GM21528 (cell line): Measurements from ENCODE around the gene TSHZ1.

ENCODE experiments used
- ATAC-seq: cut with Tn5 transposase; IDR thresholded peaks from one replicate; pipeline ENCODE4 v1.9.1; 2021; ENCODE audit warnings: mild to moderate bottlenecking, moderate library complexity; ENCODE audit not compliant: unreplicated experiment, low FRiP score

The TSHZ1 gene

GRCh38 chr18:75210274-75211001 lies at the start of gene TSHZ1:
Gene TSHZ1 (plus strand): TSS chr18:75210797. CDS start chr18:75211877, 1,080 bp downstream.
- peak; percentile 36 for ATAC-seq

GRCh38 chr18:75161256-75162028 lies 49.2 kb upstream of the TSHZ1 start:
- no peak for ATAC-seq

- no peak for ATAC-seq
These were observed 48.1 kb upstream of the TSHZ1 start for GRCh38 chr18:75162467-75162866.

GRCh38 chr18:75162978-75163377 lies 47.6 kb upstream of the TSHZ1 start:
- ATAC-seq = no peak

- no peak for ATAC-seq
These were observed 46.9 kb upstream of the TSHZ1 start for GRCh38 chr18:75163736-75164135.

- ATAC-seq = no peak
These were observed 46.1 kb upstream of the TSHZ1 start for GRCh38 chr18:75164479-75164878.

- no peak for ATAC-seq
These were observed 44.7 kb upstream of the TSHZ1 start for GRCh38 chr18:75165926-75166325.

- no peak for ATAC-seq
These were observed 43.5 kb upstream of the TSHZ1 start for GRCh38 chr18:75167137-75167536.

- ATAC-seq = no peak
These were observed 42.6 kb upstream of the TSHZ1 start for GRCh38 chr18:75167759-75168618.

- no peak for ATAC-seq
These were observed 42.0 kb upstream of the TSHZ1 start for GRCh38 chr18:75168619-75169018.

GRCh38 chr18:75169411-75169810 lies 41.2 kb upstream of the TSHZ1 start:
- ATAC-seq = no peak

GRCh38 chr18:75170022-75170789 lies 40.4 kb upstream of the TSHZ1 start:
- no peak for ATAC-seq

- ATAC-seq = no peak
These were observed 39.7 kb upstream of the TSHZ1 start for GRCh38 chr18:75170916-75171315.

- ATAC-seq = peak; percentile 34
These were observed 38.1 kb upstream of the TSHZ1 start for GRCh38 chr18:75172299-75173124.

GRCh38 chr18:75173125-75173432 lies 37.5 kb upstream of the TSHZ1 start:
- peak; percentile 98 for ATAC-seq

GRCh38 chr18:75173738-75174137 lies 36.9 kb upstream of the TSHZ1 start:
- no peak for ATAC-seq

- no peak for ATAC-seq
These were observed 33.7 kb upstream of the TSHZ1 start for GRCh38 chr18:75176849-75177248.

GRCh38 chr18:75178376-75178775 lies 32.2 kb upstream of the TSHZ1 start:
- ATAC-seq = no peak

GRCh38 chr18:75179819-75180600 lies 30.6 kb upstream of the TSHZ1 start:
- no peak for ATAC-seq
